PC-3 (cell line): Measurements from ENCODE around the gene MDM1.

ENCODE experiments used
- EZH2 ChIP-seq: fragments of 300-600 bp; sonication (generic); IDR thresholded peaks from one replicate; pipeline ENCODE4 v1.6.1; 2017; ENCODE audit warnings: antibody characterized with exemption, mild to moderate bottlenecking, low read length; ENCODE audit not compliant: unreplicated experiment
- TF ChIP-seq, protein P1 (sequence below): fragments of 300-600 bp; sonication (generic); conservative IDR thresholded peaks from 2 replicates; pipeline ENCODE4 v1.5.1; 2017; ENCODE audit warnings: antibody characterized with exemption, low read depth, mild to moderate bottlenecking, low read length

DNA sequence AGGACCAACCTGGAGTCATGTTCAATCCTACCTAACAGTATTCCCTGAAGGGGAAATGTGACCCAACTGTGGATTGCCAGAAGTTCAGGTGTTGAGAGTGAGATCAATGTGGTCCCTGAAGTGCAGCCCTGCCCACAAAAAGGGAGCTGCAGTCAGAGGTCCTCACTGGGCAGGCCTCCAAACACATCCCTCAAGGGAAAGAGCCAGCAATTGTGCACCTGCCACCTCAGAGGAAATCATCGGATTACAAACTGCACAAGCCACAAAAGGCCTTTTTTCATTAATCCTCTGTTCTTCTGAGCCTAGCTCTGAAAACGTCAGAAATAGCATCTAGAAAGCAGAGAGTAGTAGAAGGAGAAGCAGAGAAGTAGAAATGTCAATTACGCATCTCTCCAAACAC is 10.8 kb upstream of the MDM1 start:
- TF ChIP-seq, protein P1, sequence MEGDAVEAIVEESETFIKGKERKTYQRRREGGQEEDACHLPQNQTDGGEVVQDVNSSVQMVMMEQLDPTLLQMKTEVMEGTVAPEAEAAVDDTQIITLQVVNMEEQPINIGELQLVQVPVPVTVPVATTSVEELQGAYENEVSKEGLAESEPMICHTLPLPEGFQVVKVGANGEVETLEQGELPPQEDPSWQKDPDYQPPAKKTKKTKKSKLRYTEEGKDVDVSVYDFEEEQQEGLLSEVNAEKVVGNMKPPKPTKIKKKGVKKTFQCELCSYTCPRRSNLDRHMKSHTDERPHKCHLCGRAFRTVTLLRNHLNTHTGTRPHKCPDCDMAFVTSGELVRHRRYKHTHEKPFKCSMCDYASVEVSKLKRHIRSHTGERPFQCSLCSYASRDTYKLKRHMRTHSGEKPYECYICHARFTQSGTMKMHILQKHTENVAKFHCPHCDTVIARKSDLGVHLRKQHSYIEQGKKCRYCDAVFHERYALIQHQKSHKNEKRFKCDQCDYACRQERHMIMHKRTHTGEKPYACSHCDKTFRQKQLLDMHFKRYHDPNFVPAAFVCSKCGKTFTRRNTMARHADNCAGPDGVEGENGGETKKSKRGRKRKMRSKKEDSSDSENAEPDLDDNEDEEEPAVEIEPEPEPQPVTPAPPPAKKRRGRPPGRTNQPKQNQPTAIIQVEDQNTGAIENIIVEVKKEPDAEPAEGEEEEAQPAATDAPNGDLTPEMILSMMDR, result no peak
- TF ChIP-seq EZH2, result no peak
